H1 (cell line): ENCODE measurements around the gene LYRM4. TPM values are rescaled to one million over a fixed set of nuclear protein-coding genes. Genes with fewer than 3 reads are reported as not detected.

ENCODE experiments used
- CTCF ChIA-PET: fragments of 300-600 bp; sonication (Branson Sonifier 250); formaldehyde crosslinking; loops from one replicate; lab custom pipeline; 2021; ENCODE audit not compliant: partially characterized antibody; lab: Charles Lee
- POLR2A ChIA-PET: fragments of 300-600 bp; sonication (Branson Sonifier 250); formaldehyde crosslinking; loops from one replicate; lab custom pipeline; 2021; ENCODE audit warnings: inconsistent platforms; ENCODE audit not compliant: partially characterized antibody; lab: Charles Lee
- DNase-seq, 2 experiments: peaks; one replicate each; pipeline versions ENCODE4 v3.0.0 to v3.0.0-alpha.2; 2010 to 2022; ENCODE audit warnings: low spot score in 2 of 2, low read depth in 1 of 2, mixed read lengths in 1 of 2
- FAIRE-seq: peaks from 2 replicates; lab custom pipeline; 2011; peaks lifted over from hg19 to GRCh38; lab: Jason Lieb, UNC
- H2AFZ ChIP-seq: 2 replicates; pipeline ENCODE4 v1.8.1; 2012; ENCODE audit warnings: low read length, inconsistent platforms
- H2AK5ac ChIP-seq: 2 replicates; pipeline ENCODE4 v1.6.1; 2013; ENCODE audit warnings: low read depth, low read length
- H2BK120ac ChIP-seq: replicated peaks from 2 replicates; pipeline ENCODE3; 2013; ENCODE audit warnings: low read depth, low read length, inconsistent platforms
- H2BK12ac ChIP-seq: 2 replicates; pipeline ENCODE4 v1.6.1; 2013; ENCODE audit warnings: low read depth, low read length
- H2BK15ac ChIP-seq: 2 replicates; pipeline ENCODE4 v1.6.1; 2013; ENCODE audit warnings: low read length
- H2BK20ac ChIP-seq: 2 replicates; pipeline ENCODE4 v1.6.1; 2013; ENCODE audit warnings: low read length
- H2BK5ac ChIP-seq: 2 replicates; pipeline ENCODE4 v1.6.1; 2013; ENCODE audit warnings: low read depth, low read length
- H3K14ac ChIP-seq: 2 replicates; pipeline ENCODE4 v1.6.1; 2013; ENCODE audit warnings: inconsistent platforms; ENCODE audit not compliant: insufficient read length
- H3K18ac ChIP-seq: 2 replicates; pipeline ENCODE4 v1.6.1; 2013; ENCODE audit warnings: low read length; ENCODE audit errors: extremely low read depth
- H3K23ac ChIP-seq: 2 replicates; pipeline ENCODE4 v1.6.1; 2013; ENCODE audit warnings: inconsistent platforms; ENCODE audit not compliant: insufficient read length
- H3K23me2 ChIP-seq: 2 replicates; pipeline ENCODE4 v1.6.1; 2013; ENCODE audit warnings: low read depth, low read length
- H3K27ac ChIP-seq: 2 replicates; pipeline ENCODE4 v1.6.1; 2011; ENCODE audit warnings: low read depth, low read length, inconsistent platforms
- H3K27me3 ChIP-seq, 4 experiments: replicated peaks in 1 of 4; 1 replicate in 1 of 4; 2 replicates in 3 of 4; pipeline versions ENCODE4 v1.6.1 to v1.8.1; 2011 to 2013; ENCODE audit warnings: low read length in 3 of 4, mild to moderate bottlenecking in 3 of 4, inconsistent platforms in 2 of 4, mixed read lengths in 2 of 4, moderate library complexity in 1 of 4; ENCODE audit not compliant: control insufficient read depth in 3 of 4, insufficient read depth in 3 of 4; ENCODE audit errors: extremely low read depth in 1 of 4
- H3K36me3 ChIP-seq, 4 experiments: 2 replicates each; pipeline versions ENCODE4 v1.6.1 to v1.8.1; 2011 to 2013; ENCODE audit warnings: mild to moderate bottlenecking in 4 of 4, low read length in 3 of 4, moderate library complexity in 2 of 4, control low read depth in 1 of 4, inconsistent platforms in 1 of 4; ENCODE audit not compliant: insufficient read depth in 4 of 4, control insufficient read depth in 2 of 4
- H3K4ac ChIP-seq: replicated peaks from 2 replicates; pipeline ENCODE3; 2013; ENCODE audit warnings: low read length, low read depth, mixed read lengths, inconsistent platforms; ENCODE audit not compliant: insufficient read length
- H3K4me1 ChIP-seq, 4 experiments: replicated peaks in 1 of 4; 1 replicate in 1 of 4; 2 replicates in 3 of 4; pipeline versions ENCODE4 v1.6.1 to v1.8.1; 2011 to 2013; ENCODE audit warnings: low read length in 3 of 4, inconsistent platforms in 2 of 4, mixed read lengths in 1 of 4; ENCODE audit not compliant: insufficient read depth in 4 of 4, control insufficient read depth in 3 of 4
- H3K4me2 ChIP-seq, 2 experiments: 2 replicates each; pipeline versions ENCODE4 v1.6.1 to v1.8.1; 2011 to 2013; ENCODE audit warnings: low read depth in 2 of 2, low read length in 2 of 2, control low read depth in 1 of 2, inconsistent platforms in 1 of 2, mild to moderate bottlenecking in 1 of 2; ENCODE audit not compliant: insufficient read depth in 1 of 2
- H3K4me3 ChIP-seq, 4 experiments: fragments of 200-600, 300-600 bp in 1 of 4; sonication (generic), shearing (Covaris generic), sonication (Bioruptor Twin) in 1 of 4; 2 replicates each; pipeline versions ENCODE4 v1.5.1 to v1.8.1; 2011 to 2016; ENCODE audit warnings: low read length in 4 of 4, low read depth in 3 of 4, control low read depth in 2 of 4, inconsistent platforms in 2 of 4, mild to moderate bottlenecking in 2 of 4, mixed read lengths in 1 of 4, moderate library complexity in 1 of 4; ENCODE audit not compliant: insufficient read depth in 2 of 4; ENCODE audit errors: extremely low read depth in 1 of 4
- H3K56ac ChIP-seq: replicated peaks from 2 replicates; pipeline ENCODE3; 2013; ENCODE audit warnings: low read depth, mild to moderate bottlenecking, mixed read lengths, low read length, inconsistent platforms; ENCODE audit not compliant: insufficient read length
- H3K79me1 ChIP-seq: 2 replicates; pipeline ENCODE4 v1.6.1; 2013; ENCODE audit warnings: low read depth, low read length, control low read depth
- H3K79me2 ChIP-seq, 2 experiments: 2 replicates each; pipeline versions ENCODE4 v1.6.1 to v1.8.1; 2012 to 2013; ENCODE audit warnings: low read length in 2 of 2, mild to moderate bottlenecking in 2 of 2, inconsistent platforms in 1 of 2; ENCODE audit not compliant: insufficient read depth in 2 of 2, control insufficient read depth in 1 of 2
- H3K9ac ChIP-seq, 4 experiments: replicated peaks in 1 of 4; 1 replicate in 1 of 4; 2 replicates in 3 of 4; pipeline versions ENCODE4 v1.6.1 to v1.8.1; 2011 to 2013; ENCODE audit warnings: low read depth in 3 of 4, low read length in 3 of 4, control low read depth in 2 of 4, mild to moderate bottlenecking in 2 of 4, moderate library complexity in 2 of 4, inconsistent platforms in 1 of 4; ENCODE audit errors: extremely low read depth in 1 of 4
- H3K9me3 ChIP-seq, 2 experiments: 2 replicates each; pipeline versions ENCODE4 v1.6.1 to v1.8.1; 2012 to 2013; ENCODE audit warnings: mild to moderate bottlenecking in 2 of 2, moderate library complexity in 2 of 2, control low read depth in 1 of 2, inconsistent platforms in 1 of 2, low read depth in 1 of 2, low read length in 1 of 2, mixed read lengths in 1 of 2; ENCODE audit not compliant: insufficient read depth in 2 of 2
- H4K20me1 ChIP-seq, 2 experiments: replicated peaks in 1 of 2; 2 replicates each; pipeline versions ENCODE3 to v1.8.1; 2011 to 2013; ENCODE audit warnings: inconsistent platforms in 2 of 2, low read length in 2 of 2, mild to moderate bottlenecking in 1 of 2; ENCODE audit not compliant: insufficient read depth in 2 of 2, control insufficient read depth in 1 of 2
- H4K5ac ChIP-seq: 2 replicates; pipeline ENCODE4 v1.6.1; 2013; ENCODE audit warnings: low read length, low read depth, mixed read lengths, inconsistent platforms; ENCODE audit not compliant: insufficient read length
- H4K8ac ChIP-seq: 2 replicates; pipeline ENCODE4 v1.8.0; 2013; ENCODE audit warnings: mild to moderate bottlenecking, moderate library complexity, low read length, inconsistent platforms; ENCODE audit not compliant: insufficient read depth; ENCODE audit errors: extremely low read depth
- H4K91ac ChIP-seq: replicated peaks from 2 replicates; pipeline ENCODE3; 2013; ENCODE audit warnings: low read length, mixed read lengths, inconsistent platforms; ENCODE audit not compliant: insufficient read length
- CBX5 ChIP-seq: fragments of 300-800, 300-1000 bp; sonication (generic); IDR thresholded peaks from 2 replicates; pipeline ENCODE4 v1.7.1; 2016; ENCODE audit warnings: antibody characterized with exemption, low read length, low read depth
- EZH2 ChIP-seq: fragments of 200-600 bp; sonication (generic); IDR thresholded peaks from 2 replicates; pipeline ENCODE4 v1.7.1; 2012; ENCODE audit warnings: low read depth, mild to moderate bottlenecking, moderate library complexity, low read length, inconsistent platforms; ENCODE audit not compliant: severe bottlenecking
- GTF2F1 ChIP-seq: IDR thresholded peaks from 2 replicates; pipeline ENCODE4 v1.6.1; 2012; ENCODE audit warnings: low read depth, low read length, improper control_type of control experiment, borderline replicate concordance
- HDAC2 ChIP-seq, 2 experiments: fragments of 300-600 bp in 1 of 2; sonication (generic) in 1 of 2; IDR thresholded peaks; 2 replicates each; pipeline ENCODE4 v1.6.1; 2011 to 2012; ENCODE audit warnings: low read depth in 2 of 2, low read length in 2 of 2, mild to moderate bottlenecking in 2 of 2, moderate library complexity in 2 of 2, borderline replicate concordance in 1 of 2, inconsistent platforms in 1 of 2
- MAX ChIP-seq: IDR thresholded peaks from 2 replicates; pipeline ENCODE4 v1.6.1; 2012; ENCODE audit warnings: inconsistent platforms
- NRF1 ChIP-seq: IDR thresholded peaks from 2 replicates; pipeline ENCODE4 v1.6.1; 2011; ENCODE audit warnings: mild to moderate bottlenecking, low read depth, low read length, improper control_type of control experiment
- RNF2 ChIP-seq: fragments of 200-900, 300-1000 bp; sonication (generic); IDR thresholded peaks from 2 replicates; pipeline ENCODE4 v1.7.1; 2016; ENCODE audit warnings: borderline replicate concordance, low read depth, mild to moderate bottlenecking, antibody characterized with exemption, low read length; ENCODE audit not compliant: poor library complexity, severe bottlenecking; ENCODE audit errors: missing control alignments
- SIRT6 ChIP-seq: IDR thresholded peaks from one replicate; pipeline ENCODE4 v1.7.1; 2012; ENCODE audit warnings: low read length, inconsistent platforms
- ZNF274 ChIP-seq: IDR thresholded peaks from 2 replicates; pipeline ENCODE4 v1.7.0; 2012; ENCODE audit warnings: low read length, borderline replicate concordance; ENCODE audit errors: extremely low read depth
- WGBS, 2 experiments: shearing (Covaris generic) in 1 of 2; methylation state at CpG; one replicate each; pipeline versions ENCODE4 v1.1.6 to v1.1.7; 2013 to 2015; ENCODE audit warnings: low lambda C conversion rate in 2 of 2, mixed read lengths in 2 of 2, inconsistent platforms in 1 of 2, low coverage in 1 of 2, missing lambda C conversion rate in 1 of 2; ENCODE audit not compliant: insufficient replicate concordance in 2 of 2, insufficient coverage in 1 of 2, insufficient read length in 1 of 2; ENCODE audit errors: extremely low coverage in 1 of 2, missing lambda C conversion rate in 1 of 2; 5-methylcytosine and 5-hydroxymethylcytosine counted together
- polyA plus RNA-seq, 7 experiments: library from polyadenylated mRNA; depleted of rRNA in 3 of 7; stranded (reverse) in 5 of 7; unstranded in 2 of 7; fragments of >200 nt in 5 of 7; fragments of 200-250 nt in 2 of 7; gene quantifications; 1 replicate in 5 of 7; 2 replicates in 1 of 7; 4 replicates in 1 of 7; pipeline versions ENCODE4 v1.2.1 to v1.2.3, GENCODE V29; 2011 to 2013; ENCODE audit warnings: missing spikeins in 2 of 7, mixed read lengths in 2 of 7
- total RNA-seq: library from RNA; stranded (reverse); fragmentation: NEBNext Ultra II Directional; extraction: Animal tissue kit (Norgen Biotek cat#: 25700); gene quantifications from 2 replicates; pipeline ENCODE4 v1.2.1, GENCODE V29; 2021

The LYRM4 gene
- total and polyA plus RNA-seq, 2 of the 8 experiments (the other 6 are each of a cell fraction or from before 2014, with no cell fraction given) = 56.6 to 62.8 TPM

GRCh38 chr6:5211492-5211891 is 49.3 kb downstream of the LYRM4 start:
- H2BK12ac ChIP-seq = no peak overlapping the region
- H3K4me3 ChIP-seq = no peak overlapping the region
- no peak overlapping the region for H2BK20ac ChIP-seq
- peaks cover 2 to 3% of the 10 kb centered on the region in 2 experiments for H4K20me1 ChIP-seq
- no peak overlapping the region for H3K9ac ChIP-seq
- H4K5ac ChIP-seq = no peak overlapping the region
- H2AFZ ChIP-seq = no peak overlapping the region
- H2BK15ac ChIP-seq = no peak overlapping the region
- no peak overlapping the region for H3K18ac ChIP-seq
- no peaks in the 10 kb centered on the region for H3K27me3 ChIP-seq
- no peak overlapping the region for H3K56ac ChIP-seq
- no peak overlapping the region for H3K27ac ChIP-seq
- H3K36me3 ChIP-seq = peaks cover 3 to 15% (median 11%) of the 10 kb centered on the region in 4 experiments
- no peak overlapping the region for H2AK5ac ChIP-seq
- no peak overlapping the region for H3K4me2 ChIP-seq
- no peak overlapping the region for H2BK120ac ChIP-seq
- no peaks in the 10 kb centered on the region for H3K4me1 ChIP-seq
- no peak overlapping the region for H3K14ac ChIP-seq
- no peaks in the 10 kb centered on the region for H3K23me2 ChIP-seq
- H4K8ac ChIP-seq = no peak overlapping the region
- FAIRE-seq = no peak
- no peak overlapping the region for H2BK5ac ChIP-seq
- H3K79me1 ChIP-seq = no peaks in the 10 kb centered on the region
- no peak overlapping the region for H3K23ac ChIP-seq
- 90% methylated on average over 1 of the region's 1 CpG; no CpG with 5 or more reads in 1 of the 2 experiments for WGBS, 2 experiments
- H3K9me3 ChIP-seq = no peaks in the 10 kb centered on the region
- H3K79me2 ChIP-seq = no peaks in the 10 kb centered on the region
- ChIA-PET CTCF (interaction anchor here (2.5 to 11.9 kb wide), 4 partner anchors 69 to 168 kb away, joined by 11 to 129 read pairs (median 108); no protein-coding TSS in a partner anchor), POLR2A (no interaction called here)
- H4K91ac ChIP-seq = no peak overlapping the region
- DNase-seq = no peak
- H3K4ac ChIP-seq = no peak overlapping the region
- TF ChIP-seq NRF1 (no peak), RNF2 (no peak), GTF2F1 (no peak), EZH2 (no peak), CBX5 (no peak), ZNF274 (no peak), HDAC2 (IDR thresholded peaks at IDR 0.05; ENCODE audit: borderline replicate concordance in 1 of 2, low read depth in 2 of 2, low read length in 2 of 2) (no peak), MAX (no peak), SIRT6 (no peak)
- TF ChIP-seq, all 59 proteins: peak for 0
